SIG-M5 treated with dmso at 0.1 percent for 504 hours (cell line): ENCODE results near the gene DIS3L2.
"Not testable (repeated sequence)": the region's sequence is repeated elsewhere in the genome, so short reads cannot be mapped to it uniquely, and the experiment has no call there.

Experiments used
- DNase-seq: peaks from one replicate; lab custom pipeline; 2025; ENCODE audit not compliant: unreplicated experiment; lab: John Stamatoyannopoulos, UW

Gene DIS3L2

GRCh38 chr2:232364806-232365594, 403.5 kb downstream of the DIS3L2 start:
- not testable (repeated sequence) for DNase-seq

- no peak for DNase-seq
Measured at GRCh38 chr2:232365621-232366321, 404.3 kb downstream of the DIS3L2 start.

- not testable (repeated sequence) for DNase-seq
Measured at GRCh38 chr2:232366461-232366860, 404.9 kb downstream of the DIS3L2 start.

- DNase-seq, result no peak
Measured at GRCh38 chr2:232367016-232367415, 405.5 kb downstream of the DIS3L2 start.

- no peak for DNase-seq
Measured at GRCh38 chr2:232367591-232368233, 406.2 kb downstream of the DIS3L2 start.

GRCh38 chr2:232368311-232368731, 406.8 kb downstream of the DIS3L2 start:
- no peak for DNase-seq

- DNase-seq, result no peak
Measured at GRCh38 chr2:232369126-232369951, 407.8 kb downstream of the DIS3L2 start.

GRCh38 chr2:232370007-232370406, 408.5 kb downstream of the DIS3L2 start:
- not testable (repeated sequence) for DNase-seq

- peak; percentile 92 for DNase-seq
Measured at GRCh38 chr2:232372231-232373208, 411.0 kb downstream of the DIS3L2 start.

- DNase-seq, result no peak
Measured at GRCh38 chr2:232374356-232374755, 412.8 kb downstream of the DIS3L2 start.

GRCh38 chr2:232375164-232375563, 413.7 kb downstream of the DIS3L2 start:
- DNase-seq, result no peak

- no peak for DNase-seq
Measured at GRCh38 chr2:232376260-232376659, 414.7 kb downstream of the DIS3L2 start.

- no peak for DNase-seq
Measured at GRCh38 chr2:232376713-232377112, 415.2 kb downstream of the DIS3L2 start.

GRCh38 chr2:232377319-232377718, 415.8 kb downstream of the DIS3L2 start:
- DNase-seq, result no peak

GRCh38 chr2:232377841-232378734, 416.6 kb downstream of the DIS3L2 start:
- no peak for DNase-seq

- DNase-seq, result not testable (repeated sequence)
Measured at GRCh38 chr2:232378735-232379151, 417.2 kb downstream of the DIS3L2 start, which contains the start of gene ALPP. ALPP (plus strand) TSS chr2:232378751; CDS start chr2:232378803, 52 bp downstream.

- not testable (repeated sequence) for DNase-seq
Measured at GRCh38 chr2:232379610-232380590, 418.4 kb downstream of the DIS3L2 start.
